ENCODE results near the gene ARL16.

Gene ARL16

GRCh38 chr17:81652906-81653771 is 30.5 kb downstream of the ARL16 start:
- no peak overlapping the region for H3K27ac ChIP-seq
- TF ChIP-seq, protein P1, sequence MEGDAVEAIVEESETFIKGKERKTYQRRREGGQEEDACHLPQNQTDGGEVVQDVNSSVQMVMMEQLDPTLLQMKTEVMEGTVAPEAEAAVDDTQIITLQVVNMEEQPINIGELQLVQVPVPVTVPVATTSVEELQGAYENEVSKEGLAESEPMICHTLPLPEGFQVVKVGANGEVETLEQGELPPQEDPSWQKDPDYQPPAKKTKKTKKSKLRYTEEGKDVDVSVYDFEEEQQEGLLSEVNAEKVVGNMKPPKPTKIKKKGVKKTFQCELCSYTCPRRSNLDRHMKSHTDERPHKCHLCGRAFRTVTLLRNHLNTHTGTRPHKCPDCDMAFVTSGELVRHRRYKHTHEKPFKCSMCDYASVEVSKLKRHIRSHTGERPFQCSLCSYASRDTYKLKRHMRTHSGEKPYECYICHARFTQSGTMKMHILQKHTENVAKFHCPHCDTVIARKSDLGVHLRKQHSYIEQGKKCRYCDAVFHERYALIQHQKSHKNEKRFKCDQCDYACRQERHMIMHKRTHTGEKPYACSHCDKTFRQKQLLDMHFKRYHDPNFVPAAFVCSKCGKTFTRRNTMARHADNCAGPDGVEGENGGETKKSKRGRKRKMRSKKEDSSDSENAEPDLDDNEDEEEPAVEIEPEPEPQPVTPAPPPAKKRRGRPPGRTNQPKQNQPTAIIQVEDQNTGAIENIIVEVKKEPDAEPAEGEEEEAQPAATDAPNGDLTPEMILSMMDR (conservative IDR thresholded peaks at IDR 0.05), result no peak
- no peak for TF ChIP-seq ZFX (IDR thresholded peaks at IDR 0.05)

- no peak overlapping the region for H3K27ac ChIP-seq
- no peak for TF ChIP-seq ZFX (IDR thresholded peaks at IDR 0.05)
- TF ChIP-seq, protein P1 (conservative IDR thresholded peaks at IDR 0.05), result no peak
Observed at GRCh38 chr17:81651692-81652091, 31.9 kb downstream of the ARL16 start.

- H3K27ac ChIP-seq, result no peak overlapping the region
- no peak for TF ChIP-seq ZFX (IDR thresholded peaks at IDR 0.05)
Observed at GRCh38 chr17:81650951-81651350, 32.6 kb downstream of the ARL16 start.

DNA sequence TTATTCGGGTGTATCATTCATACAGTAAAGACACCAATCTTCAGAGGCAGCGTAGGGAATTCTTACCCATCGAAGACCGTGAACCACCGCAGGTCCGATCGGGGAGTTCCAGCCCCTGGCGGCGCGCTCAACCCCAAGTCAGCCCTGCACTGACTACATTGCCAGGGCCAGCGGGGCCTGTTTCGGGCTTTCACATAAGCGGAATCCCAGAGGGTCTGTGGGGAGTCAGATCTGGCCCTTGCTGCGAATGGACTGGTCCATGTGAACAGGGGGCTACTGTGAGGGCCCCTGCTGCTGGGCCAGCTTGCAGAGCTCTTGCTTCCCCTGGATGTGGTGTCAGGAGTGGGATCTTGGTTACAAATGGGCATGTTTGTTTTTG is 34.9 kb downstream of the ARL16 start:
- no peak for TF ChIP-seq ZFX (IDR thresholded peaks at IDR 0.05)
- TF ChIP-seq, protein P1 (conservative IDR thresholded peaks at IDR 0.05), result no peak
- no peak overlapping the region for H3K27ac ChIP-seq

DNA sequence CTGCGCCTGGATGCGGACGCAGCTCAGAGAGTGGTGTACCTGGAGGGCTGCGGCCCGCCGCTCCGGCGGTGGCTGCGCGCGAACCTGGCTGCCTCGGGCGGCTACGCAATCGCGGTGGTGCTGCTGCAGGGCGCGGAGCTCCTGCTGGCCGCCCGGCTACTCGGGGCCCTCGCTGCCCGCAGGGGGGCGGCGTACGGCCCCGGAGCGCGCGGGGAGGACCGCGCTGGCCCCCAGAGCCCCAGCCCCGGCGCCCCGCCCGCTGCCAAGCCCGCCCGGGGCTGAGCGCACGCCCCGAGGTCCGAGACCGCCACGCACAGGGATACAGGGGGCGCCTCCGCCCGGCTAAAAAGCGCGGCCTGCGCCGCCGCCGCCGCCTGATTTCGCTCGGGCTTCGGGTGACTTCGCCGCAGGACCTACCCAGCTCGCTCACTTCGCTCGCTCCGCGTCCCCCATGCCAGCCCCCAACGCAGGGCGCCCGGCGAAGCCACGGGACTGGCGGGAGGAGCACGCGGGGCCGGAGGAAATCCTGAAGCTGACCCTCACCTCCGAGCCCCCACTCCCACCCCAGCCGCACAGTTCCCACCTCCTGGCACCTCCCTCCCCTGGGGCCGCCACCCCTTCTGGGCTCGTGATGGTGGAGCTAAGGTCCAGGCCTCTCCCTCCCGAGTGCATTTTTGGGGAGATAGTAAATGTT is 35.4 kb downstream of the ARL16 start:
- no peak overlapping the region for H3K27ac ChIP-seq
- TF ChIP-seq, protein P1 (conservative IDR thresholded peaks at IDR 0.05), result no peak
- no peak for TF ChIP-seq ZFX (IDR thresholded peaks at IDR 0.05)

DNA sequence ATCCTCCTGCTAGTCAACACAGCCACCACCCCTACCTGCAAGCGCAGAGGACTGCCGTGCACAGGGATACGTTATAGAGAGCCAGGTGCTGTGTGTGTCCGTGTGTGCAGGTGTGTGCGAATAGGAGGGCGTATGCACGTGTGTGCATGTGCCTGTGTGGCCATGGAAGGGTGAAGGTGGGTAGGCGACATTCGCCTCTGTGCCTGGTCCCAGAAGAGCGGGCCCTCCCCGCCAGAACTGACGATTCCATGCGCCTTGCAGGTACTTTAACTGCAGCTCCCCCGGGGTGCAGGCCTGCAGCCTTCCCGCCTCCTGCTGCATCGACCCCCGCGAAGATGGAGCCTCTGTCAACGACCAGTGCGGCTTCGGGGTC is 36.0 kb downstream of the ARL16 start:
- TF ChIP-seq, protein P1 (conservative IDR thresholded peaks at IDR 0.05), result no peak
- no peak for TF ChIP-seq ZFX (IDR thresholded peaks at IDR 0.05)
- H3K27ac ChIP-seq, result no peak overlapping the region

DNA sequence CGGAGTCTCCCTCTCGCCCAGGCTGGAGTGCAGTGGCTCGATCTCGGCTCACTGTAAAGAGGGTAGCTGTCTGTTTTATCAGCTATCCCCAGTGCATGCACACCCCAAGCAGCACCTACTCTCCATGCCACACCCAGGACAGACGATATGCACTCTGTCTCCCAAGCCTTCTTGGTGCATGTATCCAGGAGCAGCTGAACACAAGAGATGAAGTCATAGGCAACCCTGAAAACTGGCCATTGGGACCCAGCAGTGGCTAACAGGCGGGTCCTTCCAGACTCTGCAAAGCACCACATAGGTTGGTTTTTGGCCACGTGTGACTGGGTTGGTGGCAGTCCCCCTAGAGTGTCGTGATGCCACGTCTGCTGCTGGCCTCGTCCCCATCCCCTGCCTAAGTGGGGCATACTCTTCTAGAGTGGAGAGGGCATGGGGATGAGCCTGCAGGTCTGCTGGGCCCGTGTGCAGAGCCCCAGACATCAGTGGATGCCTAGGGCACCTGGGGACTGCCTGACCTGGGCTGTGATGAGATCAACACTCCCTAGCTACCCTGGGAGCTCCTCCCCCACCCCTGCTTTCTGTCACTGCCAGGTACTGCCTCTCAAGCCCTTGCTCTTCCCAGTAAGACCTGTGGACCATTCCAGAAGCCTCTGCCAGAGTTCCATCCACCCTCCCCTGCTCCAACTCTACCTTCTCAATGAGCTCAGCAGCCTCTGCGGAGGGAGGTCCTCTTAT is 36.6 kb downstream of the ARL16 start:
- H3K27ac ChIP-seq, result no peak overlapping the region
- TF ChIP-seq ZFX (IDR thresholded peaks at IDR 0.05), result no peak
- TF ChIP-seq, protein P1 (conservative IDR thresholded peaks at IDR 0.05), result no peak

All from C4-2B (cell line).